ENCODE results near the gene STX1A.
"Not testable (repeated sequence)": the region's sequence is repeated elsewhere in the genome, so short reads cannot be mapped to it uniquely, and the experiment has no call there.

DNA sequence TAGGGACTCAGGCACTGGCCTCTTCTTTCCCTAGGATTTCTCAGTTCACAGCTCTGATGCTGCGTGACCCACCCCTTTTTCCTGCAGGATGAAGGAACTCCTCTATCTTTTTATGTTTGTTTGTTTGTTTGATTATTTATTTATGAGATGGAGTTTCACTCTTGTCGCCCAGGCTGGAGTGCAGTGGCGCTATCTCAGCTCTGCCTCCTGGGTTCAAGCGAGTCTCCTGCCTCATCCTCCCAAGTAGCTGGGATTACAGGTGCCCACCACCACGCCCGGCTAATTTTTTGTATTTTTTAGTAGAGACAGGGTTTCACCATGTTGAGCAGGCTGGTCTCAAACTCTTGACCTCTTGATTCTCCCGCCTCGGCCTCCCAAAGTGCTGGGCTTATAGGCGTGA is 974 bp upstream of the STX1A start:
- TF ChIP-seq, protein P1, sequence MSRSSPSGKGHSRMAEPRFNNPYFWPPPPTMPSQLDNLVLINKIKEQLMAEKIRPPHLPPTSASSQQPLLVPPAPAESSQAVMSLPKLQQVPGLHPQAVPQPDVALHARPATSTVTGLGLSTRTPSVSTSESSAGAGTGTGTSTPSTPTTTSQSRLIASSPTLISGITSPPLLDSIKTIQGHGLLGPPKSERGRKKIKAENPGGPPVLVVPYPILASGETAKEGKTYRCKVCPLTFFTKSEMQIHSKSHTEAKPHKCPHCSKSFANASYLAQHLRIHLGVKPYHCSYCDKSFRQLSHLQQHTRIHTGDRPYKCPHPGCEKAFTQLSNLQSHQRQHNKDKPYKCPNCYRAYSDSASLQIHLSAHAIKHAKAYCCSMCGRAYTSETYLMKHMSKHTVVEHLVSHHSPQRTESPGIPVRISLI (tag by site-specific recombination; IDR thresholded peaks at IDR 0.05) = not testable (repeated sequence)
- TF ChIP-seq YY1 (tag by site-specific recombination; IDR thresholded peaks at IDR 0.05) = not testable (repeated sequence)
- TF ChIP-seq, protein P2, sequence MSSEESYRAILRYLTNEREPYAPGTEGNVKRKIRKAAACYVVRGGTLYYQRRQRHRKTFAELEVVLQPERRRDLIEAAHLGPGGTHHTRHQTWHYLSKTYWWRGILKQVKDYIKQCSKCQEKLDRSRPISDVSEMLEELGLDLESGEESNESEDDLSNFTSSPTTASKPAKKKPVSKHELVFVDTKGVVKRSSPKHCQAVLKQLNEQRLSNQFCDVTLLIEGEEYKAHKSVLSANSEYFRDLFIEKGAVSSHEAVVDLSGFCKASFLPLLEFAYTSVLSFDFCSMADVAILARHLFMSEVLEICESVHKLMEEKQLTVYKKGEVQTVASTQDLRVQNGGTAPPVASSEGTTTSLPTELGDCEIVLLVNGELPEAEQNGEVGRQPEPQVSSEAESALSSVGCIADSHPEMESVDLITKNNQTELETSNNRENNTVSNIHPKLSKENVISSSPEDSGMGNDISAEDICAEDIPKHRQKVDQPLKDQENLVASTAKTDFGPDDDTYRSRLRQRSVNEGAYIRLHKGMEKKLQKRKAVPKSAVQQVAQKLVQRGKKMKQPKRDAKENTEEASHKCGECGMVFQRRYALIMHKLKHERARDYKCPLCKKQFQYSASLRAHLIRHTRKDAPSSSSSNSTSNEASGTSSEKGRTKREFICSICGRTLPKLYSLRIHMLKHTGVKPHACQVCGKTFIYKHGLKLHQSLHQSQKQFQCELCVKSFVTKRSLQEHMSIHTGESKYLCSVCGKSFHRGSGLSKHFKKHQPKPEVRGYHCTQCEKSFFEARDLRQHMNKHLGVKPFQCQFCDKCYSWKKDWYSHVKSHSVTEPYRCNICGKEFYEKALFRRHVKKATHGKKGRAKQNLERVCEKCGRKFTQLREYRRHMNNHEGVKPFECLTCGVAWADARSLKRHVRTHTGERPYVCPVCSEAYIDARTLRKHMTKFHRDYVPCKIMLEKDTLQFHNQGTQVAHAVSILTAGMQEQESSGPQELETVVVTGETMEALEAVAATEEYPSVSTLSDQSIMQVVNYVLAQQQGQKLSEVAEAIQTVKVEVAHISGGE (tag by site-specific recombination; conservative IDR thresholded peaks at IDR 0.05; ENCODE audit: low read depth) = not testable (repeated sequence)

All from HEK293 (cell line).